SJCRH30 (cell line): ENCODE data around the gene CFAP65. TPM values are rescaled to one million over a fixed set of nuclear protein-coding genes. Genes with fewer than 3 reads are reported as not detected.

Experiments used
- DNase-seq, 2 experiments: peaks; one replicate each; pipeline ENCODE4 v3.0.0-alpha.2; 2015 to 2020
- H3K27ac ChIP-seq: fragments of 250-450 bp; sonication (Bioruptor Pico); 2 replicates; pipeline ENCODE4 v1.5.1; 2020; ENCODE audit warnings: mild to moderate bottlenecking, moderate library complexity
- H3K27me3 ChIP-seq: fragments of 250-450 bp; sonication (Bioruptor Pico); 2 replicates; pipeline ENCODE4 v1.5.1; 2020; ENCODE audit warnings: mild to moderate bottlenecking, moderate library complexity
- H3K36me3 ChIP-seq: fragments of 250-450 bp; sonication (Bioruptor Pico); 2 replicates; pipeline ENCODE4 v1.5.1; 2020; ENCODE audit warnings: mild to moderate bottlenecking, moderate library complexity
- H3K4me1 ChIP-seq: fragments of 250-450 bp; sonication (Bioruptor Pico); 2 replicates; pipeline ENCODE4 v1.5.1; 2020; ENCODE audit warnings: mild to moderate bottlenecking, moderate library complexity
- H3K4me3 ChIP-seq: fragments of 250-450 bp; sonication (Bioruptor Pico); 2 replicates; pipeline ENCODE4 v1.5.1; 2020; ENCODE audit warnings: mild to moderate bottlenecking, moderate library complexity
- H3K9me3 ChIP-seq: fragments of 250-450 bp; sonication (Bioruptor Pico); replicated peaks from 2 replicates; pipeline ENCODE4 v1.5.1; 2020; ENCODE audit warnings: mild to moderate bottlenecking, moderate library complexity
- total RNA-seq: library from RNA; depleted of rRNA; stranded (reverse); fragments of >200 nt; shearing (Covaris generic); gene quantifications from 2 replicates; pipeline ENCODE4 v1.2.3, GENCODE V29; 2014

CFAP65 gene
- total RNA-seq, 1 experiment from 2014 or later: not detected

DNA sequence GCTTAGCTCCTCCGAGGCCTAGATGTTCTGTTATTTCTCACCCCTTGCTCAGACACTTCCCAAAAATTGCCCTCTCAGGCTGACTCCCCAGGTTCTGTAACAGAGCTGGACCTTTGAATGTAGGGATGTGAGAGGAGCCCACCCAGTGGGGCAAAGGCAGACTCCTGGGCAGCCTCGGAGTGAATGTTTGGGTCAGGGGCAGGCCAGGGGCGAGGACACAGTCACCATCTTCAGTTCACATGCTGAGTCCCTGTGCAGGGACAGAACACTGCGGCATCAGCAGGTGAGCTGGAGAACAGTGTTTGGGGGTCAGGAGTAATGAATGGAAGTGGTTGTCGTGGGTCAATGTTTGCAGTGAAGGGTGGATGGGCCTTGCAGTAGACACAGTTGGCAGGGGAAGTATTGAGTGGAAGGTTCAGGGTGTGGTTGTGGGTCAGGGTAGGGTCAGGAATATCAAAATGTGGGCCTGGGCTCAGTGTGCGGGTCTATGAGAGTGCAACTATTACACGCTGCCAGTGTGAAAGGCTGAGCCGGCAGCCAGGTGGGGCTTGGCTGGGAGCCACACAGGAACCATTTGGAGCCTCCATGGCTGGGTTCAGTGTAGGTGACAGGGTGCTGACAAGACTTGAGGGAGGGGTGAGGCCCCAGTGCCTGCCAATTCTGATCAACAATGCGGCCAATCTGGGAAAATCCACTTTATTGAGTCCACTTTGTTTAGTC lies 15.0 kb upstream of the CFAP65 start:
- no peaks in the 10 kb centered on the region for H3K27me3 ChIP-seq
- H3K4me3 ChIP-seq: no peak overlapping the region
- no peak overlapping the region for H3K27ac ChIP-seq
- H3K9me3 ChIP-seq: no peaks in the 10 kb centered on the region
- no peaks in the 10 kb centered on the region for H3K36me3 ChIP-seq
- H3K4me1 ChIP-seq: no peaks in the 10 kb centered on the region
- no peak for DNase-seq

DNA sequence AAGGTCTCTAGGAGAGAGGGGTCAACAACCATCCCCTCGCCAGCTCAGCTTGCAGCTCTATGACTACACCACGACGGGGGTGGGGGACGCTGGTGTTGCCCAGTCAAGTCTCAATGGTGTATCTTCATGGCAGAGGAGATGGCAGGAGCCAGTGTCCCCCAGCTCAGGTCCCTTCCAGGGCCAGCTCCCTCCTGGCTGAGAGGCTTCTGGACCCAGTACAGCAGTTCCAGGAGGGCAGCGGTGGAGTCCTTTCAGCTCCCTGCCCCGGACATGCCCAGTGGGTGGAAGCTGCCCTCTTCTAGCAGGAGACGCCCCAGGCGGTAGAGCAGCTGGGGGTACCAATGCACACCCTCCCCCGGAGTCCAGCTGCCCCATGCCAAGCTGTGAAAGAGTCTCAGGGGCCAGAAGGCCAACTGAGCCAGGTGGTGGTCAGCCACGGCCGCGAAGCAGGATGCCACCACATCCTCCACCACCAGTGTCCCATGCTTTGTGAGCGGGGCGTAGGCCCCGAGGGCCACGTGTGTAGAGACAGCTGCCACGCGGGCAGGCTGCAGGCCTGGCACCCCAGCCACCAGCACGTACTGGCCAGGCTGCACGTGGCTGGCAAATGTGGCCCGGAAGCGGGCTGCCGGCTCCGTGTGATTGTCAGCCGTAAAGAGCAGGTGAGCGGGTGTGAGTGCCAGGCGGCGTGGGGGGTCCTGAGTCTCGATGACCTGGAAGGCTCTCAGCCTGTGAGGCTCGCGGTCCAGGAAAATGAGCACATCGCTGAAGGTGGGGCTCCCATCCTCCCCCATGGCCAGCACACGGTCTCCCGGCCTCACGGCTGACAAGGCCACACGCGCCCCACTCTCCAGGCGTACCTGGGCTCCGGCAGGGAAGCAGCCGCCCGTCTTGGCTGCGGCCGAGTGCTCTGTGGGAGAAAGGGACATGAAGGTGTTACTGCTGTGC lies 13.9 kb upstream of the CFAP65 start:
- H3K4me1 ChIP-seq: no peaks in the 10 kb centered on the region
- H3K4me3 ChIP-seq: no peak overlapping the region
- H3K27me3 ChIP-seq: no peaks in the 10 kb centered on the region
- H3K9me3 ChIP-seq: no peaks in the 10 kb centered on the region
- no peak for DNase-seq
- no peaks in the 10 kb centered on the region for H3K36me3 ChIP-seq
- no peak overlapping the region for H3K27ac ChIP-seq

DNA sequence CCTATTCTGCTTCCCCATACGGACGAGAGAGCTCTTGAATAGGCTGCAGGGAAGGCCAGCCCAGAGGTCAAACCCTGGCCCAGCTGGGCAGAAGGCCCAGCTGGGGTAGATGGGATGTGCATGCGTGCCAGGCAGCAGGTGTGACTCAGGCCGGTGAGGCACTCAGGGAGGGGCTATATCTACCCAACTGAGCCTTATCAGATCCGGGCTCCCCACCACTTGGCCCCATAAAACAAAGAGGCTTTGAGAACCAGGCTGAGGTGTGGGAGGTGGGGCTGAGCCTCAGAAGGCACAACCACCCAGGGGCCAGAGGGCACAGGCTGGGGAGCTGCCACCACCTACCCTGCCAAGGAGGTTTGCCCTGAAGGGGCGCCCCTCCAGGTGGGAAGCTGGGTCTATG lies 8.0 kb upstream of the CFAP65 start:
- no peak overlapping the region for H3K4me3 ChIP-seq
- H3K36me3 ChIP-seq: no peaks in the 10 kb centered on the region
- no peaks in the 10 kb centered on the region for H3K9me3 ChIP-seq
- no peak for DNase-seq
- H3K27me3 ChIP-seq: no peaks in the 10 kb centered on the region
- H3K4me1 ChIP-seq: no peaks in the 10 kb centered on the region
- no peak overlapping the region for H3K27ac ChIP-seq

DNA sequence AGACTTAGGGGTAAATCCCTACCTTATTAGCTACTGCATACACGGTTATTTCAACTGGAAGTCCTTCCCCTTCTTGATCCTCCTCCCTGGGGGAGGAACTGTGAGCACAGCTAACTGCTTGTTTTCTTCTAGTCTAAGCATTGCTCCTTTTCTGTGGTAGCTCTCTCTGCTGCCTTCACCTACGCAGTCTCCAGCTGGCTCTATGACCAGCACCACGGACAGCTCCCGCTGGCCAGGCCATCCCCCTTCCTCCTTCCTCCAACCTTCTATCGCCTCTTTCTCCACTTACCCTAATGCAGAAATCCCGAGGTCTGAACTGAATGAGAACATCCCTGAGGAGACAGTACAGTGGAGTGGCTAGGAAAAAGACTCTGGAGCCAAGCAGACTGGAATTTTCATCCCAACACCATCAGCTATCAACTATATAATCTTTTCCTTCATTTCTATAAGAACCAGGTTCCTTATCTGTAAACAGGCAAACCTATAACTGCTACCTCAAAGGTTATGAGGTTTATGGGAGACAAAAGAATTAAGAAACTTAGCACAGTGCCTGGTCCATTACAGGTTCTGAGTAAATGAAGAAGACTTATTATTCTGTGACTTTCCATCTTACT lies 4.7 kb upstream of the CFAP65 start:
- peak; percentile 56 to 71 for DNase-seq
- Histone ChIP-seq H3K9me3 (no peaks in the 10 kb centered on the region), H3K4me1 (no peaks in the 10 kb centered on the region), H3K27ac (no peak overlapping the region), H3K4me3 (no peak overlapping the region), H3K36me3 (no peaks in the 10 kb centered on the region), H3K27me3 (0 out of 2 replicates have a peak, but pooled peaks cover 6% of the 10 kb centered on the region)

DNA sequence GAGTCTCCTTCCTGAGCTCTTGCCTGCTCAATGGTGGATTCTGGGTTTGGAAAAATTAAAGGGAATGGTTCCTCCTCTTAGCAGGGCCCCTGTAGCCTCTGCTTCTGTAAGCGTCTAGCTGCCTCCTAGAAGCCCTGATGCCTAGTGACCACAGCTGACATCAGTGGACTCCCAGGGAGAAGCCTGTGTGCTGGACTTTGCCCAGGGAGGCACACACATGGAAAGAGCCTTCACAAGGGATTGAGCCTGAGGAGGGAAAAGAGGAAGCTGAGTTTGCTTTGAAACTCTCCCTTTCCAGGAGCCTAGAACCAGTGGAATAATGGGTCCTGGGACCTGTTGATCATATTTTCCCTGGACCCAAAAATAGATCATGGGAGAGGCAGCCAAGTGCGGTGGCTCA lies 1.4 kb upstream of the CFAP65 start:
- DNase-seq: no peak
- no peaks in the 10 kb centered on the region for H3K4me1 ChIP-seq
- no peak overlapping the region for H3K4me3 ChIP-seq
- no peaks in the 10 kb centered on the region for H3K36me3 ChIP-seq
- 0 out of 2 replicates have a peak, but pooled peaks cover 6% of the 10 kb centered on the region for H3K27me3 ChIP-seq
- H3K27ac ChIP-seq: no peak overlapping the region
- H3K9me3 ChIP-seq: no peaks in the 10 kb centered on the region

DNA sequence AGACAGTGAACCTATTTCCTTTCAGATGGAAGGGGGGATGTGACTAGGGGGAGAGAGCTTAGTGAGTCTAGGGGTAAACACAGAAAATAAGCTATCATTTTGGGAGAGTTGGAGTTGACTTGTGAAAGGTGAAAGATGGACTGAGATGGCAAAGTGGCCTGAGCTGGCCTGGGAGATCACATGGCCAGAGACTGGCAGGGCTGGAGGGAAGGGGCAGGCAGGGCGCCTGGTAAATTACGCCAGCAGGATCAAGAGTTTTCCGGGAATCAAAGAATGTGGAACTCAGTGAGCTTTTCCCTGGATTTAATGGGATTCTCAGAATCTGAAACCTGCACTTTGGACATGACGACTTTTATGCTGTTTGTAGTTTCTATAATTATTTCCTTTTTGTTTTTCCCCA lies 841 bp upstream of the CFAP65 start:
- Histone ChIP-seq H3K36me3 (no peaks in the 10 kb centered on the region), H3K9me3 (no peaks in the 10 kb centered on the region), H3K4me1 (no peaks in the 10 kb centered on the region), H3K27me3 (0 out of 2 replicates have a peak, but pooled peaks cover 6% of the 10 kb centered on the region), H3K4me3 (no peak overlapping the region), H3K27ac (no peak overlapping the region)
- DNase-seq: no peak

DNA sequence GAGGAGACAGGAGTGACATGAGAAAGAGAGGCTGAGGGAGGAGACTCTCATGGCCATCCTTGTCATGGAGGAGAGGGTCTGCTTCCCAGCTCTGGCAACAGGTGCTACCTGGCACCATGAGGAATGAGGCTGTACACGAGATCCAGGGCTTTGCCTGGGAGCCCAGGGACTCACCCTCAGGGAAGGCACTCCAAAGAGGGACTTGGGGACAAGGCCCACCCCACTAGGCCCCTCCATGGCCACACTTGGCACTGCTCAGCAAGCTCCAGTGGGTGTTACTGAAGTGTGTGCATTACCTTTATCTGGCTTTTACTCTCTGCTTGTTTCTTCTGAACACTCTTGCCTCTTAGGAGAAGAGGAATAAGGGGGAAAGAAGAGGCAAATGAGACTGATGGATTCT lies 2.7 kb downstream of the CFAP65 start:
- no peak for DNase-seq
- H3K27me3 ChIP-seq: 0 out of 2 replicates have a peak, but pooled peaks cover 6% of the 10 kb centered on the region
- no peak overlapping the region for H3K4me3 ChIP-seq

DNA sequence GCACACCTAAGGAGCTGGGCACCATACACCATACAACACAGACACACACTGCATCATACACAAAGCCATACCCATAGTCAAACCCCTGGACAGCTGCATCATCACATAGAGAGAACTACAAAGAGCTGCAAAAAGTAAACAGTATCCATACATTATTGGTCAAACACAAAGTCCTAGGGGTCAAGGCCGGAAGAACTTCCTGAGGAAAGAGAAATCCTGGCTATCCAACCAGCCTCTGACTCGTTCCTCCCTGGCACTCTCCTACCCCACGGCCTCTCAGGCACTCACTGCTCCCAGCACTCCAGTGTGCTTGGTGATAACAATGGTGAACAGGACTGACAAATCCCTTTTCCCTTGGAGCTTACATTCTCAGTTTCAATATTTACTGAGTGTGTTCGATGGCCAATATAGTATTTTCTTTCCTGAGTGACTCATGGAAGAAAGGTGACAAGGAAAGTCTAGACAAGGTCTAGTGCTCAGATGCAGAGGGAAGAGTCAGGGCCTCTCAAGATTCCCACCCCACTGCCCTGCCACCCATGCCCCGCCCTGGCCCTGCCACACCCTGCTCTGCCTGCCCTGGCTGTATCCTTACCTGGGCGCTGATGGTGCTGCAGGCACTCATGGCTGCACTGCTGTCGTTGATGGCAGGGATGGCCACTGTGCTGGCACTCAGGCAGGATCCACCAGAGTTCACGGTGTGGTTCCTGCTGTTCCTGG lies 3.4 kb downstream of the CFAP65 start:
- Histone ChIP-seq H3K27me3 (0 out of 2 replicates have a peak, but pooled peaks cover 6% of the 10 kb centered on the region), H3K9me3 (no peaks in the 10 kb centered on the region), H3K36me3 (no peaks in the 10 kb centered on the region), H3K4me3 (no peak overlapping the region), H3K4me1 (no peaks in the 10 kb centered on the region), H3K27ac (no peak overlapping the region)
- no peak for DNase-seq

More for the DNA sequence above, 2.7 kb downstream of the CFAP65 start:
- Histone ChIP-seq H3K27ac (no peak overlapping the region), H3K36me3 (no peaks in the 10 kb centered on the region), H3K9me3 (no peaks in the 10 kb centered on the region), H3K4me1 (no peaks in the 10 kb centered on the region)

DNA sequence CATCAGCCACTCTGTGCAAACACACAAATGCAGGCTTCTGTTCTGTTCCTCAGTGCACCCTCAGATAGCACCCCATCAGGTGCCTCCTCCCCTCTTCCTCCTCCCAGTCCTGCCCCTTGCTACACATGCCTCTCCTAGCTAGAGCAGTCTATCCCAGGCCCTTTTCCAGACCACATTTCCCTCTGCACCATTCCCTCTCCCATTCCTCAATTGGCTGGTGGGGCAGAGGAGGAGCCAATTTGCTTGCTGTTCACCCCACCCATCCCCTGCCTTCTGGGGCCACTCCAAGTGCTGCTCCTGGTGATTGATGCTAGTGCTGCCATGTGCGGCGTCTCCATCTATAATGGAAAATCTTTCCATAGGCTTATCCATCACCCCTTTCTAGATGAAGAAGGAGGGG lies 5.4 kb downstream of the CFAP65 start:
- Histone ChIP-seq H3K27ac (no peak overlapping the region), H3K4me3 (no peak overlapping the region), H3K36me3 (no peaks in the 10 kb centered on the region), H3K27me3 (0 out of 2 replicates have a peak, but pooled peaks cover 3% of the 10 kb centered on the region), H3K4me1 (no peaks in the 10 kb centered on the region), H3K9me3 (no peaks in the 10 kb centered on the region)
- no peak for DNase-seq

DNA sequence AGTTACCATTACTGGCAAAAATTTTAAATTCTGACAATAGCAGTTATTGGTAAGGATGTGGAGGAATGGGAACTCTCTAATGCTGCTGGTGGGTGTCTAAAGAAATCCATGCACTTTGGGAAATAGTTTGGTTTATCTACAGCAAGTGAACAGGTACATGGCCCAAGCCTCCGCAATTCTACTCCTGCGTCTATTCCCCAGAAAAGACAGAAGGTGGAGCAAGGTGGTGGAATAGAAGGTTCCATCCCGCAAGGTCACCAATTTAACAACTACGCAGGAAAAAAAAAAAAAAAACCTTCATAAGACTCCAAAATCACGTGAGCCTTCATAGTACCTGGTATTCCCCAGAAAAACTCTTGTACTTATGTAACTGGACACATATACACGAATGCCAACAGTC lies 6.5 kb downstream of the CFAP65 start:
- Histone ChIP-seq H3K9me3 (no peaks in the 10 kb centered on the region), H3K27ac (no peak overlapping the region), H3K4me1 (no peaks in the 10 kb centered on the region), H3K4me3 (no peak overlapping the region), H3K27me3 (peaks cover 7% of the 10 kb centered on the region), H3K36me3 (no peaks in the 10 kb centered on the region)
- no peak for DNase-seq

DNA sequence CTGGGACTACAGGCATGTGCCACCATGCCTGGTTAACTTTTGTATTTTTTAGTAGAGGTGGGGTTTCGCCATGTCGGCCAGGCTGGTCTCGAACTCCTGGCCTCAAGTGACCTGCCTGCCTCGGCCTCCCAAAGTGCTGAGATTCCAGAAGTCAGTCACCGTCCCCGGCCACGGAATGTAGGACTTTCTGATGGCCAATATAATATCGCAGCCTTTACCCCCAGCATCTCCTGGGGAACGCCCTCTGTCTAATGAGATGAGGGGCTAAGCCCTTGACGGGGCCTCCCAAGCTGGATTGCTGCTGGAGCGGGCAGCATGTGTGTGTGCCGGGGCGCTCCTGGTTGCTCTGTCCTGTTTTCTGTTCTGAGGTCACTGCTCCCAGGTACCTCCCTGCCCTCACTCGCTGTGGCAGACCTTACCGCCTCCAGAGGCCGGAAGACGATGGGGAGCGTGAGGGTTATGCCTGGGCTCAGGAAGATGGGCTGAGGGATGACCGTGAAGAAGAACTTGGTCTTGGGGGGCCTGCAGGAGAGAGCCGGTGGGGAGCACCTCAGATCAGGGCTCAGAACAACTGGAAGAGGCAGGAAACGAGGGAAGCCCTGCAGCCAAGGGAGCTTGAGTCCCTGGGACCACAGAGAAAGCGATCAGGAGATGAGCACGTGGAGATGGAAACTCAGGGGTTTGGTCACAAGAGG lies 9.1 kb downstream of the CFAP65 start:
- H3K9me3 ChIP-seq: no peaks in the 10 kb centered on the region
- DNase-seq: no peak
- H3K36me3 ChIP-seq: no peaks in the 10 kb centered on the region
- peaks cover 7% of the 10 kb centered on the region for H3K27me3 ChIP-seq
- no peak overlapping the region for H3K4me3 ChIP-seq
- no peaks in the 10 kb centered on the region for H3K4me1 ChIP-seq
- H3K27ac ChIP-seq: no peak overlapping the region

DNA sequence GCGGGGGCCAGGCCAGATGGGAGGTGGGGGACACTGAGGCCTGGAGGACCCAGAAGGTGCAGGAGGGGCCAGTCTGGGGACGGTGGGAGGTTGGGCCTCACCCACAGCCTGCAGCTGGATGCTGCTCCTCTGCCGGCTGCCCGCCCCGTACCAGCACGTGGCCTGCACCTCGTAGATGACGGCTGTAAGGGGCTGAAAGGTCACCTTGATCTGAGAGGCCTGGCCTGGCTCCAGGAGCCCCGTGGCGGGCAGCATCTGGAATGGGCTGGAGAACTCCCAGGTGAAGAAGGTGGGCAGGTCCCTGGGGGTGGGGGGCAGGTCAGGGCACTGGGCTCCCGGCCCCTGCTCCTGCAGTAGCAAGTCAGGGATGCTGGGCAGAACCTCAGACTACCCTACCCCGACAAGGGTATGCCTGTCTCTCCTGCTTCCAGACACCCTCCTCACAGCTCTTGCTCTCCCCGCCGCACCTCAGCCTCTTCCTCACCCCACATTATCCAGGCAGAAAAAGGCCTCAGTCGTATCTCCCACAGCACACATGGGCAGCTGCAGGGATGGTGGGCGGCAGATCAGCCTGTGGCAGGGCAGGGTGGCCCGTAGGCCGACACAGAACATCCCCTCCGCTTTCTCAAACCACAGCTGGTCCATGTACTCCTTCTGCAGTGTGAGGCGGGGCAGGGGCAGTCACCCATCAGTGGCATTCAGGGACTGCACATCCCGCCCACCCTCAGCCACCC lies 10.1 kb downstream of the CFAP65 start:
- Histone ChIP-seq H3K27me3 (peaks cover 10% of the 10 kb centered on the region), H3K9me3 (no peaks in the 10 kb centered on the region), H3K27ac (no peak overlapping the region), H3K4me1 (no peaks in the 10 kb centered on the region), H3K36me3 (no peaks in the 10 kb centered on the region), H3K4me3 (no peak overlapping the region)
- no peak for DNase-seq

DNA sequence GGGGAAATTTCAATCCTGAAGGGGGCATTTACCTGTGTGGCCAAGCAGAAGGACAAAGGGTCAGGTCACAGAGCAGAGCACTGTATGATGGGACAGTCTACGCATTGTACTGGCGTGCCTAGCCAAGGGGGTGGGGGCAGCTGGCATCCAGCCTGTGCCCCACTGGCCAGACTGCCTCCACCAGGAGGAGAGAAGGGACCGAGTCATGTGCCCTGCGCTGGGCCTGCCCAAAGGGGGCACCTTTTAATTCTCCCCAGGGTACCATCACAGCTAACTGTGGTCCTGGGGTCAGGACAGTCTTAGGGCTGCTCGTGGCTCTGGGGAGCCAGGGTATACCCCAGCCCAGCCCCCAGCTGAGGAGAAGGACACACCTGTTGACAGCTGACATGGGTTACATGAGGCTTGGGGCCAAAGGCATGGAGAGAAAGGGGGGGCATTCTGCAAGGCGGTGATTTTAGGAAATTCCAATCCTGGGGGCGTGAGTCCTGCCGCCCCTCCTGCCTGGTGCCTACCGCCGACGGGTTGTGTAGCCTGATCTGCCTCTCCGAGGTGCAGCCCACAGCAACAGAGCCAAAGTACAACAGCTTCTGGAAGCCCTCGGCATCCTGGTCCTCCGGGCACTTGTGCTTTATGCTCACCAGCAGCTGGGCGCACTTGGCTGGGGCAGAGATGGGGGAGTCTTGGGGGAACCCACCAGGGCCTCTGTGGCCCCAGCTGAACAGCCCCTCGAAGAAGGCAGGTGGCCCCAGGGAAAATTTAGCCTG lies 11.0 kb downstream of the CFAP65 start:
- no peaks in the 10 kb centered on the region for H3K4me1 ChIP-seq
- H3K4me3 ChIP-seq: no peak overlapping the region
- H3K27me3 ChIP-seq: peaks cover 12% of the 10 kb centered on the region
- no peak overlapping the region for H3K27ac ChIP-seq
- no peaks in the 10 kb centered on the region for H3K36me3 ChIP-seq
- H3K9me3 ChIP-seq: no peaks in the 10 kb centered on the region
- DNase-seq: no peak
